CD4-positive, alpha-beta T cell (primary cell): ENCODE data around the gene OR6C2. TPM values are rescaled to one million over a fixed set of nuclear protein-coding genes. Genes with fewer than 3 reads are reported as not detected.
"Not testable (repeated sequence)": the region's sequence is repeated elsewhere in the genome, so short reads cannot be mapped to it uniquely, and the experiment has no call there.

Experiments used
- ATAC-seq: fragments of 200-7000 bp; cut with Tn5 transposase; one replicate; pipeline ENCODE4 v1.10.0; 2022; ENCODE audit warnings: mild to moderate bottlenecking; ENCODE audit not compliant: poor library complexity
- CTCF ChIA-PET: fragments of 350-600 bp; sonication (Branson Sonifier 250); formaldehyde crosslinking; loops from one replicate; lab custom pipeline; 2021; ENCODE audit warnings: antibody characterized with exemption, inconsistent platforms; lab: Charles Lee
- POLR2A ChIA-PET: fragments of 350-600 bp; sonication (Branson Sonifier 250); formaldehyde crosslinking; loops from one replicate; lab custom pipeline; 2021; ENCODE audit warnings: antibody characterized with exemption, inconsistent platforms; lab: Charles Lee
- DNase-seq, 14 experiments: peaks; one replicate each; pipeline ENCODE4 v3.0.0-alpha.2; 2013 to 2020; ENCODE audit warnings: mixed read lengths in 2 of 14
- H3K27ac ChIP-seq, 2 donors: one replicate each; pipeline versions ENCODE4 v1.5.1 to v1.7.0; 2013; ENCODE audit warnings: low read length in 2 of 2, low read depth in 1 of 2, mild to moderate bottlenecking in 1 of 2
- H3K27me3 ChIP-seq, 2 experiments: 1 replicate in 1 of 2; 2 replicates in 1 of 2; pipeline versions ENCODE4 v1.6.1 to v1.7.0; 2013; ENCODE audit warnings: low read length in 2 of 2, control low read depth in 1 of 2, mild to moderate bottlenecking in 1 of 2, moderate library complexity in 1 of 2; ENCODE audit not compliant: insufficient read depth in 2 of 2, control insufficient read depth in 1 of 2
- H3K36me3 ChIP-seq: one replicate; pipeline ENCODE4 v1.6.1; 2013; ENCODE audit warnings: low read length, control low read depth; ENCODE audit not compliant: insufficient read depth
- H3K4me1 ChIP-seq: one replicate; pipeline ENCODE4 v1.6.1; 2013; ENCODE audit warnings: low read length, control low read depth; ENCODE audit not compliant: insufficient read depth
- H3K4me3 ChIP-seq: one replicate; pipeline ENCODE4 v1.5.1; 2013; ENCODE audit warnings: mild to moderate bottlenecking, low read length, moderate library complexity
- H3K9me3 ChIP-seq, 2 experiments: 1 replicate in 1 of 2; 2 replicates in 1 of 2; pipeline versions ENCODE4 v1.6.1 to v1.7.0; 2013; ENCODE audit warnings: low read length in 2 of 2, mild to moderate bottlenecking in 2 of 2, control low read depth in 1 of 2, moderate library complexity in 1 of 2; ENCODE audit not compliant: control insufficient read depth in 1 of 2, insufficient read depth in 1 of 2
- H3K27ac Mint-ChIP-seq: one replicate; pipeline ENCODE4 v1.8.0; 2020; ENCODE audit warnings: mixed read lengths
- H3K27me3 Mint-ChIP-seq: one replicate; pipeline ENCODE4 v1.8.0; 2021; ENCODE audit warnings: mixed read lengths
- H3K36me3 Mint-ChIP-seq: one replicate; pipeline ENCODE4 v1.8.0; 2021; ENCODE audit warnings: low read depth, mixed read lengths
- H3K4me1 Mint-ChIP-seq: one replicate; pipeline ENCODE4 v1.8.0; 2021; ENCODE audit warnings: low read depth, mixed read lengths
- H3K4me3 Mint-ChIP-seq: one replicate; pipeline ENCODE4 v1.8.0; 2020; ENCODE audit warnings: mild to moderate bottlenecking, mixed read lengths
- H3K9me3 Mint-ChIP-seq: one replicate; pipeline ENCODE4 v1.8.0; 2020; ENCODE audit warnings: mixed read lengths
- CTCF ChIP-seq: fragments of 200-600 bp; IDR thresholded peaks from one replicate; pipeline ENCODE4 v1.8.0; 2022; ENCODE audit warnings: antibody characterized with exemption, mild to moderate bottlenecking
- intact Hi-C, 2 experiments: fragments of 100-400 bp; cut with DNase I in 1 of 2; cut with micrococcal nuclease in 1 of 2; formaldehyde crosslinking; loops; one replicate each; pipeline versions ENCODE4 v1.15.1 to v1.9.0; 2023 to 2025; cut with DNase I, micrococcal nuclease
- total RNA-seq, 174 experiments: library from RNA in 2 of 174; stranded (reverse) in 2 of 174; gene quantifications; one replicate each; pipeline ENCODE4 v1.2.3 and lab custom pipeline; 2021 to 2026

Gene OR6C2
- total RNA-seq, 2 experiments from 2014 or later = not detected

- Mint-ChIP-seq H3K9me3 (peaks cover 2% of the 10 kb centered on the region), H3K27me3 (peaks cover 18% of the 10 kb centered on the region), H3K27ac (no peak overlapping the region), H3K36me3 (no peaks in the 10 kb centered on the region), H3K4me3 (no peak overlapping the region), H3K4me1 (no peaks in the 10 kb centered on the region)
- no peak for TF ChIP-seq CTCF
- no peak overlapping the region for H3K27ac ChIP-seq
- ATAC-seq = no peak
- no peak overlapping the region for H3K4me3 ChIP-seq
- intact Hi-C loops = no loop called here
- no peaks in the 10 kb centered on the region for H3K36me3 ChIP-seq
- DNase-seq = no peak
- peaks cover 3 to 4% of the 10 kb centered on the region in 2 experiments for H3K27me3 ChIP-seq
- no peaks in the 10 kb centered on the region for H3K9me3 ChIP-seq
- no peaks in the 10 kb centered on the region for H3K4me1 ChIP-seq
- CTCF ChIA-PET = no interaction called here
- POLR2A ChIA-PET = no interaction called here
These were observed 36.0 kb upstream of the OR6C2 start for GRCh38 chr12:55407866-55408265.

DNA sequence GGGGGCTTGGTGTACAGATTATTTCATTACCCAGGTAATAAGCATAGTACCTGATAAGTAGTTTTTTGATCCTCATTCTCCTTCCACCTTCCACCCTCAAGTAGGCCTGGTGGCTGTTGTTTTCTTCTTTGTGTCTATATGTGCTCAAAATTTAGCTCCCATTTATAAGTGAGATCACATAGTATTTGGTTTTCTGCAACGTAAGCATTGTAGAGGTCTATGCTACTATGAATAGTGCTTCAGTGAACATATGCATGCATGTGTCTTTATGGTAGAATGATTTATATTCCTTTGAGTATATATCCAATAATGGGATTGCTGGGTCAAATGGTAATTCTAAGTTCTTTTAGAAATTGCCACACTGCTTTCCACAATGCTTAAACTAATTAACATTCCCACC lies 34.7 kb upstream of the OR6C2 start:
- POLR2A ChIA-PET, H3K4me3 ChIP-seq, H3K4me3 Mint-ChIP-seq, H3K27ac Mint-ChIP-seq, DNase-seq, ATAC-seq, H3K36me3 ChIP-seq, H3K27ac ChIP-seq, H3K27me3 ChIP-seq, H3K4me1 ChIP-seq, H3K9me3 ChIP-seq, CTCF ChIA-PET, H3K36me3 Mint-ChIP-seq, H3K4me1 Mint-ChIP-seq, H3K9me3 Mint-ChIP-seq, intact Hi-C loops: not testable (repeated sequence)
- peaks cover 23% of the 10 kb centered on the region for H3K27me3 Mint-ChIP-seq

- H3K4me3 Mint-ChIP-seq, ATAC-seq, H3K36me3 ChIP-seq, H3K4me1 ChIP-seq, H3K9me3 ChIP-seq, H3K27ac ChIP-seq, DNase-seq, H3K4me3 ChIP-seq, CTCF ChIA-PET, H3K27ac Mint-ChIP-seq, H3K4me1 Mint-ChIP-seq, H3K9me3 Mint-ChIP-seq, POLR2A ChIA-PET, H3K36me3 Mint-ChIP-seq, intact Hi-C loops: not testable (repeated sequence)
- peaks cover 39% of the 10 kb centered on the region for H3K27me3 Mint-ChIP-seq
- H3K27me3 ChIP-seq = peaks cover 3 to 10% of the 10 kb centered on the region in 2 experiments
These were observed 31.7 kb upstream of the OR6C2 start for GRCh38 chr12:55412138-55412537.

DNA sequence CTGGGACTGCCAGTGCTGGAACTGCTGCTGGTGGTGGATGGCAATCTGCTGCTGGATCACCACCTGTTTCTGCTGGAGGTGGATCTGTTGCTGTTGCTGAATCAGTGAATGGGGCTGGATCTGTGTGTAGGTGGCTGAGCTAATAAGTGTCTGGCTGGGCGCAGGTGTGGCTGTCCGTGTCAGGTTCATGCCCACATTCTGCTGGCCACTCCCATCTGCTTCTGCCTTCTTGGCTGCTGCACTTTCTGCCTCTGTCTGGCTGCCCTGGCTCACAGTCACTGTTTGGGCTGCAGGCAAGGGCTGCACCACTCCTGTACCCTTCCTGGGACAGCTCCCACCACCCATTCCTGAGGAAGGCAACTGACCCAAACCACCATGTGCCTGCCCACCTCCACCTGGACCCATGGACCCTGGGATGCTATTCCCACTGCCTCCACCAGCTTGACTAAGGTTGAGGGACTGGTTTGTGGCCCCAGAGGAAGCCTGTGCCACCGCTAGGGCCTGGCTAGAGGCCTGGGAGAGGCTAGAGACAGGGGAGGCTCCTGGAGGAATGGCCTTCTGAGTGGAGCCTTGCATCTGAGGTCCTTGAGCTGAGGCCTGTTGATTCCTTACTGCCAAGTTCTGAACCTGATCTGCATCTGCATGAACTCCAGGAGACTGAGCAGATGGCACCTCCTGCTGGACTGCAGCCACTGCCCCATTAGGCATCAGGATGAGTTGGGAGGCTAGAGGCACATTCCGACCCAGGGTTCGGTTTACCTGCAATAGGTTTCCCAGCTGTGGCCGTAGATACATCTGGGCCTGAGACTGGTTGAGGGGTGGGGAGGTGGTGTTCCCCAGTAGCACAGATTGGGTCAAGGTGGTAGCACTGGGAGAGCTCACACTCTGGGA lies 30.1 kb upstream of the OR6C2 start:
- H3K36me3 ChIP-seq, POLR2A ChIA-PET, CTCF ChIA-PET, H3K36me3 Mint-ChIP-seq, H3K9me3 Mint-ChIP-seq, intact Hi-C loops, DNase-seq, H3K4me3 ChIP-seq, H3K4me3 Mint-ChIP-seq, H3K27ac Mint-ChIP-seq, H3K4me1 ChIP-seq, H3K9me3 ChIP-seq, H3K4me1 Mint-ChIP-seq, H3K27ac ChIP-seq, ATAC-seq: not testable (repeated sequence)
- peaks cover 48% of the 10 kb centered on the region for H3K27me3 Mint-ChIP-seq
- peaks cover under 1 to 23% of the 10 kb centered on the region in 2 experiments for H3K27me3 ChIP-seq

GRCh38 chr12:55414396-55414823 lies 29.5 kb upstream of the OR6C2 start:
- H3K36me3 Mint-ChIP-seq, POLR2A ChIA-PET, H3K4me1 Mint-ChIP-seq, CTCF ChIA-PET, DNase-seq, H3K9me3 ChIP-seq, H3K27ac ChIP-seq, H3K4me3 Mint-ChIP-seq, H3K4me1 ChIP-seq, H3K36me3 ChIP-seq, ATAC-seq, H3K9me3 Mint-ChIP-seq, H3K27ac Mint-ChIP-seq, intact Hi-C loops, H3K4me3 ChIP-seq: not testable (repeated sequence)
- peaks cover 55% of the 10 kb centered on the region for H3K27me3 Mint-ChIP-seq
- H3K27me3 ChIP-seq = peaks cover 0 to 29% of the 10 kb centered on the region in 2 experiments

DNA sequence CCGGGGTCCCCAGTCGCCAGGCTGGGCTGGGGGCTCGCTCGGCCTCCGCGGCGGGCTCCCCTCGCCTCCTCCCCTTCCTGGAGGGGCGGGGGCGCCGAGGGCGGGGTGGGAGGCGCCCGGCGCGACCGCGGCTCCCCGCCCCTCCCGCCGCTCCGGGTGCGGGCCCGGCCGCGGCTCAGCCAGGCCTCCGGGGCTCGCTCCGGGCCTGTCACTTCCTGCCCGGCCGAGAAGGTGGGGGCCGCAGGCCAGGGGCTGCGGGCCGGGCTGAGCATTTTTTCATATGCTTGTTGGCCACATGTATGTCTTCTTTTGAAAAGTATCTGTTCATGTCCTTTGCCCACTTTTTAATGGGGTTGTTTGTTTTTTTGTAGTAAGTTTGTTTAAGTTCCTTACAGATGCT lies 29.0 kb upstream of the OR6C2 start:
- H3K27ac Mint-ChIP-seq, H3K36me3 ChIP-seq, intact Hi-C loops, H3K4me3 Mint-ChIP-seq, H3K27ac ChIP-seq, H3K9me3 Mint-ChIP-seq, H3K4me3 ChIP-seq, H3K9me3 ChIP-seq, H3K4me1 Mint-ChIP-seq, H3K4me1 ChIP-seq, DNase-seq, POLR2A ChIA-PET, H3K36me3 Mint-ChIP-seq: not testable (repeated sequence)
- ATAC-seq = peak; percentile 79
- H3K27me3 Mint-ChIP-seq = peaks cover 60% of the 10 kb centered on the region
- CTCF ChIA-PET = interaction anchor here (2.1 kb wide), 1 partner anchor 13 kb away, joined by 6 read pairs; no protein-coding TSS in a partner anchor
- H3K27me3 ChIP-seq = peaks cover 0 to 29% of the 10 kb centered on the region in 2 experiments
